Measurements from ENCODE around the gene PIP4K2C. TPM values are rescaled to one million over a fixed set of nuclear protein-coding genes. Genes with fewer than 3 reads are reported as not detected.

The PIP4K2C gene
- total and polyA plus RNA-seq, 10 of the 15 experiments (the other 5 are each of a cell fraction or from before 2014, with no cell fraction given) = 4.8 to 25.1 (median 14.9) TPM

- TF ChIP-seq CUX1 (IDR thresholded peaks at IDR 0.05; ENCODE audit: insufficient replicate concordance, low read depth, low read length) = no peak
- TF ChIP-seq RELA (IDR thresholded peaks at IDR 0.05; ENCODE audit: borderline replicate concordance, partially characterized antibody) = no peak
- no peak for TF ChIP-seq ETV6 (conservative IDR thresholded peaks at IDR 0.05 in 1 of 2, IDR thresholded peaks at IDR 0.05 in 1 of 2; ENCODE audit: borderline replicate concordance in 1 of 2, low read depth in 1 of 2)
- no peak for TF ChIP-seq MTA2 (IDR thresholded peaks at IDR 0.05; ENCODE audit: low read depth)
- TF ChIP-seq CBX3 (IDR thresholded peaks at IDR 0.05; ENCODE audit: borderline replicate concordance, low read depth) = no peak
- no peak for TF ChIP-seq HCFC1 (IDR thresholded peaks at IDR 0.05; ENCODE audit: low read length)
- TF ChIP-seq POLR2AphosphoS2 (IDR thresholded peaks at IDR 0.05; ENCODE audit: low read depth, low read length) = no peak
- no peak for TF ChIP-seq SMAD1 (IDR thresholded peaks at IDR 0.05; ENCODE audit: low read depth, partially characterized antibody)
- TF ChIP-seq JUND (IDR thresholded peaks at IDR 0.05; ENCODE audit: low read depth, low read length) = no peak
- TF ChIP-seq HSF1 (IDR thresholded peaks at IDR 0.05; ENCODE audit: low read depth, low read length) = no peak
- no peak for TF ChIP-seq NRF1 (conservative IDR thresholded peaks at IDR 0.05; ENCODE audit: low read depth, low read length)
Measured at GRCh38 chr12:57612711-57613426, 21.9 kb downstream of the PIP4K2C start (continued).
